K562 (cell line): Measurements from ENCODE around the gene URAD. TPM values are rescaled to one million over a fixed set of nuclear protein-coding genes. Genes with fewer than 3 reads are reported as not detected.

Source experiments
- ATAC-seq: fragments of 200-7000 bp; cut with Tn5 transposase; 3 replicates; pipeline ENCODE4 v1.9.1; 2020; ENCODE audit warnings: moderate library complexity
- BruUV-seq: library from RNA; stranded (reverse); fragments of 400-500 nt; replicated peaks from 2 replicates; lab custom pipeline; 2021; lab: Mats Ljungman, UMichigan
- CTCF ChIA-PET: fragments of 300-600 bp; formaldehyde crosslinking; extraction: SDS; loops from one replicate; lab custom pipeline; 2021; ENCODE audit warnings: low intra/inter-chr PET ratio; lab: Yijun Ruan, JAX
- POLR2A ChIA-PET: fragments of 300-600, 350-650 bp; sonication (Branson Sonifier 250); formaldehyde crosslinking; extraction: SDS; loops from one replicate; lab custom pipeline; 2021; ENCODE audit warnings: antibody characterized with exemption, inconsistent platforms; lab: Yijun Ruan, JAX
- DNase-seq, 4 experiments: peaks; one replicate each; pipeline versions ENCODE4 v3.0.0 to v3.0.0-alpha.2; 2011 to 2018; ENCODE audit warnings: low spot score in 3 of 4, mixed read lengths in 3 of 4; ENCODE audit errors: extremely low read depth in 1 of 4
- FAIRE-seq: peaks from 2 replicates; lab custom pipeline; 2011; peaks lifted over from hg19 to GRCh38; lab: Jason Lieb, UNC
- H2AFZ ChIP-seq: 2 replicates; pipeline ENCODE4 v1.6.0; 2011; ENCODE audit warnings: low read depth, low read length, control low read depth, inconsistent platforms
- H3K27ac ChIP-seq: fragments of 200-600 bp; 3 replicates; pipeline ENCODE4 v1.8.0; 2011; ENCODE audit warnings: low read depth, mild to moderate bottlenecking, control low read depth, inconsistent platforms, low read length, moderate library complexity, mixed read lengths; ENCODE audit errors: extremely low read depth
- H3K27me3 ChIP-seq, 2 experiments: fragments of 300-600 bp in 1 of 2; 2 replicates in 1 of 2; 3 replicates in 1 of 2; pipeline versions ENCODE4 v1.6.0 to v1.8.0; 2011; ENCODE audit warnings: inconsistent platforms in 2 of 2, low read length in 2 of 2, mild to moderate bottlenecking in 1 of 2, mixed read lengths in 1 of 2, moderate library complexity in 1 of 2; ENCODE audit not compliant: control insufficient read depth in 2 of 2, insufficient read depth in 2 of 2
- H3K36me3 ChIP-seq: fragments of 300-600 bp; 3 replicates; pipeline ENCODE4 v1.8.0; 2011; ENCODE audit warnings: mild to moderate bottlenecking, low read length, inconsistent platforms; ENCODE audit not compliant: control insufficient read depth, insufficient read depth
- H3K4me1 ChIP-seq, 2 experiments: fragments of 200-600 bp in 1 of 2; replicated peaks in 1 of 2; 2 replicates in 1 of 2; 3 replicates in 1 of 2; pipeline versions ENCODE4 v1.5.1 to v1.8.0; 2011; ENCODE audit warnings: inconsistent platforms in 2 of 2, low read length in 2 of 2, mild to moderate bottlenecking in 1 of 2, mixed read lengths in 1 of 2, moderate library complexity in 1 of 2; ENCODE audit not compliant: control insufficient read depth in 2 of 2, insufficient read depth in 2 of 2
- H3K4me2 ChIP-seq: 2 replicates; pipeline ENCODE4 v1.6.1; 2011; ENCODE audit warnings: low read length, control low read depth, inconsistent platforms, mixed read lengths; ENCODE audit not compliant: insufficient read depth
- H3K4me3 ChIP-seq: fragments of 200-600 bp; sonication (generic), shearing (Covaris generic); 2 replicates; pipeline ENCODE4 v1.5.1; 2016; ENCODE audit warnings: control low read depth, inconsistent platforms
- H3K79me2 ChIP-seq: fragments of 200-600 bp; 3 replicates; pipeline ENCODE4 v1.8.0; 2011; ENCODE audit warnings: low read length, inconsistent platforms; ENCODE audit not compliant: control insufficient read depth, insufficient read depth
- H3K9ac ChIP-seq, 2 experiments: 2 replicates each; pipeline versions ENCODE4 v1.6.0 to v1.6.1; 2011; ENCODE audit warnings: low read depth in 2 of 2, low read length in 2 of 2, control low read depth in 1 of 2, inconsistent platforms in 1 of 2, mild to moderate bottlenecking in 1 of 2, mixed read lengths in 1 of 2; ENCODE audit not compliant: insufficient read depth in 1 of 2
- H3K9me1 ChIP-seq: one replicate; pipeline ENCODE4 v1.6.0; 2011; ENCODE audit warnings: inconsistent platforms, mild to moderate bottlenecking, low read length, moderate library complexity; ENCODE audit not compliant: control insufficient read depth, insufficient read depth
- H3K9me3 ChIP-seq: replicated peaks from 2 replicates; pipeline ENCODE4 v1.5.1; 2011; ENCODE audit warnings: low read depth, low read length, inconsistent platforms; ENCODE audit not compliant: control insufficient read depth, insufficient read depth
- H4K20me1 ChIP-seq: replicated peaks from 2 replicates; pipeline ENCODE4 v1.6.1; 2011; ENCODE audit warnings: low read length, inconsistent platforms, mixed read lengths; ENCODE audit not compliant: control insufficient read depth, insufficient read depth
- HNRNPUL1 ChIP-seq: fragments of 200-400 bp; formaldehyde crosslinking; IDR thresholded peaks from 2 replicates; pipeline ENCODE4 v1.6.1; 2017; ENCODE audit warnings: low read length
- KLF6 ChIP-seq: fragments of 250-450 bp; sonication (Bioruptor Pico); IDR thresholded peaks from 2 replicates; pipeline ENCODE4 v1.4.0; 2020; ENCODE audit warnings: mild to moderate bottlenecking, moderate library complexity, borderline replicate concordance
- MTF1 ChIP-seq: fragments of 250-450 bp; sonication (Bioruptor Pico); IDR thresholded peaks from 2 replicates; pipeline ENCODE4 v1.9.0; 2021; ENCODE audit warnings: moderate library complexity, mild to moderate bottlenecking, inconsistent platforms, borderline replicate concordance
- NUFIP1 ChIP-seq: fragments of 450-650 bp; IDR thresholded peaks from 2 replicates; pipeline ENCODE4 v1.6.1; 2018; ENCODE audit not compliant: partially characterized antibody
- RFX7 ChIP-seq: fragments of 250-450 bp; sonication (Bioruptor Pico); IDR thresholded peaks from 2 replicates; pipeline ENCODE4 v1.5.1; 2021; ENCODE audit warnings: mild to moderate bottlenecking
- TBP ChIP-seq: optimal IDR thresholded peaks from 2 replicates; pipeline ENCODE3; 2011; ENCODE audit warnings: low read depth, low read length, improper control_type of control experiment
- TEAD1 ChIP-seq, 2 experiments: fragments of 450-650 bp in 1 of 2; sonication (generic) in 1 of 2; formaldehyde crosslinking; IDR thresholded peaks; 2 replicates each; pipeline versions ENCODE4 v1.4.0 to v1.8.0; 2020 to 2022; ENCODE audit warnings: mild to moderate bottlenecking in 2 of 2, missing genetic modification reagents in 1 of 2
- TEAD2 ChIP-seq: fragments of 450-650 bp; IDR thresholded peaks from 2 replicates; pipeline ENCODE4 v1.6.1; 2016; ENCODE audit warnings: missing genetic modification characterization, control low read depth, missing compliant biosample characterization
- WHSC1 ChIP-seq: IDR thresholded peaks from one replicate; pipeline ENCODE4 v1.6.1; 2012; ENCODE audit warnings: low read length, control low read depth, inconsistent platforms
- ZNF311 ChIP-seq: fragments of 250-450 bp; sonication (Bioruptor Pico); IDR thresholded peaks from 2 replicates; pipeline ENCODE4 v1.4.0; 2020; ENCODE audit warnings: mild to moderate bottlenecking, moderate library complexity
- WGBS: fragments of 100-300 bp; shearing (Covaris generic); methylation state at CpG from one replicate; pipeline ENCODE4 v1.1.6; 2016; ENCODE audit warnings: low coverage, mixed read lengths; ENCODE audit not compliant: insufficient coverage; ENCODE audit errors: missing lambda C conversion rate; 5-methylcytosine and 5-hydroxymethylcytosine counted together
- in situ Hi-C: fragments of 300-500 bp; cut with MboI; formaldehyde crosslinking; loops from 4 replicates; pipeline ENCODE4 v1.15.0; 2018; ENCODE audit warnings: inconsistent platforms, mixed read lengths
- intact Hi-C: fragments of 100-400 bp; cut with micrococcal nuclease; formaldehyde crosslinking; loops from 2 replicates; pipeline ENCODE4 v1.14.2; 2022
- polyA plus RNA-seq, 8 experiments: library from polyadenylated mRNA; depleted of rRNA in 4 of 8; stranded (reverse) in 5 of 8; unstranded in 3 of 8; fragments of >200 nt; fragmentation: Nextera tagmentation in 2 of 8; fragmentation: Illumina TruSeq in 1 of 8; extraction: Ambion mirVana in 2 of 8; extraction: Trizol in 1 of 8; gene quantifications; 2 replicates each; pipeline versions ENCODE4 v1.2.1 to v1.2.3, GENCODE V29; 2011 to 2014; ENCODE audit warnings: inconsistent platforms in 1 of 8, missing spikeins in 1 of 8
- total RNA-seq, 7 experiments: library from RNA; depleted of rRNA in 6 of 7; stranded (reverse); fragments of >200 nt in 6 of 7; fragmentation: Illumina TruSeq in 2 of 7; extraction: Trizol in 2 of 7; gene quantifications; 2 replicates each; pipeline versions ENCODE4 v1.2.1 to v1.2.3, GENCODE V29; 2011 to 2021; ENCODE audit warnings: low replicate concordance in 1 of 7
- TF ChIP-seq, protein P1 (sequence below): fragments of 250-450 bp; sonication (Bioruptor Pico); IDR thresholded peaks from 2 replicates; pipeline ENCODE4 v1.4.0; 2020; ENCODE audit warnings: borderline replicate concordance

URAD gene
- total and polyA plus RNA-seq, 9 of the 15 experiments (the other 6 are each of a cell fraction or from before 2014, with no cell fraction given) = not detected

- no peaks in the 10 kb centered on the region for H3K36me3 ChIP-seq
- H3K79me2 ChIP-seq = no peaks in the 10 kb centered on the region
- 0% methylated on average over 5 of the region's 5 CpGs for WGBS
- intact Hi-C loops (no loop called here), in situ Hi-C loops (loop anchor here (25.0 kb wide), 1 partner anchor 461 kb away; no protein-coding TSS in a partner anchor)
- no peak overlapping the region for H3K9ac ChIP-seq
- POLR2A ChIA-PET = no interaction called here
- CTCF ChIA-PET = no interaction called here
- no TSS peak for BruUV-seq
- peaks cover 0 to 3% of the 10 kb centered on the region in 2 experiments; a peak in 1 of 5 replicates for H3K4me1 ChIP-seq
- peaks cover 3 to 67% of the 10 kb centered on the region in 2 experiments; a peak in 3 of 5 replicates for H3K27me3 ChIP-seq
- no peak for ATAC-seq
- no peaks in the 10 kb centered on the region for H3K9me3 ChIP-seq
- no peak overlapping the region for H2AFZ ChIP-seq
- H3K27ac ChIP-seq = no peak overlapping the region
- TF ChIP-seq TEAD2 (no peak), HNRNPUL1 (no peak), RFX7 (no peak), TBP (no peak), ZNF311 (CRISPR knock-in tag) (no peak), KLF6 (no peak), WHSC1 (no peak), MTF1 (CRISPR knock-in tag) (no peak), NUFIP1 (no peak), TEAD1 (CRISPR knock-in tag; IDR thresholded peaks at IDR 0.05) (no peak)
- TF ChIP-seq, protein P1, sequence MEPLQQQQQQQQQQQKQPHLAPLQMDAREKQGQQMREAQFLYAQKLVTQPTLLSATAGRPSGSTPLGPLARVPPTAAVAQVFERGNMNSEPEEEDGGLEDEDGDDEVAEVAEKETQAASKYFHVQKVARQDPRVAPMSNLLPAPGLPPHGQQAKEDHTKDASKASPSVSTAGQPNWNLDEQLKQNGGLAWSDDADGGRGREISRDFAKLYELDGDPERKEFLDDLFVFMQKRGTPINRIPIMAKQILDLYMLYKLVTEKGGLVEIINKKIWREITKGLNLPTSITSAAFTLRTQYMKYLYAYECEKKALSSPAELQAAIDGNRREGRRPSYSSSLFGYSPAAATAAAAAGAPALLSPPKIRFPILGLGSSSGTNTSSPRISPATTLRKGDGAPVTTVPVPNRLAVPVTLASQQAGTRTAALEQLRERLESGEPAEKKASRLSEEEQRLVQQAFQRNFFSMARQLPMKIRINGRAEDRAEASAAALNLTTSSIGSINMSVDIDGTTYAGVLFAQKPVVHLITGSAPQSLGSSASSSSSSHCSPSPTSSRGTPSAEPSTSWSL (CRISPR knock-in tag) = no peak
- no peak overlapping the region for H3K4me3 ChIP-seq
- no peaks in the 10 kb centered on the region for H3K9me1 ChIP-seq
- DNase-seq = no peak
- no peaks in the 10 kb centered on the region for H4K20me1 ChIP-seq
- H3K4me2 ChIP-seq = no peak overlapping the region
- no peak for FAIRE-seq
These were observed 15.2 kb downstream of the URAD start for GRCh38 chr13:27973291-27973690.
